Left lung (tissue), 10 donors: ENCODE data around the gene FMO3. TPM values are rescaled to one million over a fixed set of nuclear protein-coding genes. Genes with fewer than 3 reads are reported as not detected.
A peak's percentile ranks its signal among the peaks of the same experiment; 100 is the strongest.

ENCODE experiments used
- ATAC-seq: fragments of 200-7000 bp; cut with Tn5 transposase; one replicate; pipeline ENCODE4 v1.9.1; 2020; ENCODE audit warnings: moderate library complexity
- DNase-seq, 4 donors: peaks; one replicate each; pipeline ENCODE4 v3.0.0-alpha.2; 2013 to 2020
- H3K27ac ChIP-seq, 2 donors: fragments of 200-600 bp; sonication (generic) in 1 of 2; one replicate each; pipeline versions ENCODE4 v1.5.0 to v1.8.0; 2020 to 2021
- H3K27me3 ChIP-seq, 2 donors: fragments of 200-600 bp; sonication (generic) in 1 of 2; one replicate each; pipeline versions ENCODE4 v1.5.0 to v1.8.0; 2020 to 2021
- H3K36me3 ChIP-seq, 2 donors: fragments of 200-600 bp; sonication (generic) in 1 of 2; one replicate each; pipeline versions ENCODE4 v1.5.0 to v1.8.0; 2020 to 2021
- H3K4me1 ChIP-seq, 2 donors: fragments of 200-600 bp; one replicate each; pipeline ENCODE4 v1.8.0; 2021
- H3K4me3 ChIP-seq, 2 donors: fragments of 200-600 bp; sonication (generic) in 1 of 2; one replicate each; pipeline versions ENCODE4 v1.5.0 to v1.8.0; 2020 to 2021; ENCODE audit warnings: mild to moderate bottlenecking in 1 of 2
- H3K9me3 ChIP-seq, 2 donors: fragments of 200-600 bp; sonication (generic) in 1 of 2; one replicate each; pipeline versions ENCODE4 v1.5.0 to v1.8.0; 2020 to 2021
- CTCF ChIP-seq, 2 donors: fragments of 200-600 bp; sonication (generic) in 1 of 2; IDR thresholded peaks; one replicate each; pipeline versions ENCODE4 v1.5.0 to v1.8.0; 2021; ENCODE audit warnings: antibody characterized with exemption in 2 of 2
- intact Hi-C, 2 donors: fragments of 100-400 bp; cut with DNase I; formaldehyde crosslinking; loops; one replicate each; pipeline versions ENCODE4 v1.11.2 to v1.14.2; 2022
- polyA plus RNA-seq, 6 donors: library from polyadenylated mRNA; unstranded; fragments of 120-200 nt; gene quantifications; one replicate each; pipeline ENCODE4 v1.2.1, GENCODE V29; 2013; ENCODE audit not compliant: insufficient read length in 6 of 6
- total RNA-seq, 2 donors: library from RNA; stranded (reverse); fragmentation: NEBNext Ultra II Directional; extraction: Animal tissue kit (Norgen Biotek cat#: 25700); gene quantifications; one replicate each; pipeline ENCODE4 v1.2.1, GENCODE V29; 2021
- donor health status: DM: no; HTN: yes; CAD: no.
- donor health status: DM: no; HTN: no; CAD: no.

The FMO3 gene
- total and polyA plus RNA-seq, 8 donors, result 0.97 to 5.4 (median 1.7) TPM

DNA sequence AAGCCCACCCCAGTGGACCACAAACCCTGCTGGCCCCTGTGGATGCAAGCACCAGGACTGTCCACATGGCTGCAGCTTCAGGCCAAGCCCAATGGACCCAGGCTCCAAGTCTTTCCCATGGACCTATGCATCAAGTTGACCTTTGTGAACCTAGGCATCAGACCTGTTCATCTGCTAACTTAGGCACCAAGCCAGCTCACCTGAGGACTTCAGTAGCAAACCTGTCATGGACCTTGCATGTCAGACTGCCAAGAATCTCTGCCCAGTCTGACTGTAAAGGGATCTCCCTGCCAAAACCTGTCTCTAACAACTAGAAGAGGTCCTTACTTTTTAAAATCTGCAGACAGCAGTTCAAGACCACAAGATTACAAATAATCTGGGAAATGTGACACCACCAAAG is 37.8 kb downstream of the FMO3 start:
- Histone ChIP-seq H3K36me3 (no peaks in the 10 kb centered on the region), H3K4me1 (peaks cover 0 to 9% of the 10 kb centered on the region in 2 donors), H3K27ac (peak overlapping the region in 1 of 2 donors; percentile 54), H3K27me3 (no peaks in the 10 kb centered on the region), H3K4me3 (no peak overlapping the region), H3K9me3 (no peaks in the 10 kb centered on the region)
- intact Hi-C loops, result no loop called here
- no peak for DNase-seq
- no peak for TF ChIP-seq CTCF (IDR thresholded peaks at IDR 0.05)
- no peak for ATAC-seq

- Histone ChIP-seq H3K4me3 (no peak overlapping the region), H3K27me3 (no peaks in the 10 kb centered on the region), H3K9me3 (no peaks in the 10 kb centered on the region), H3K4me1 (no peaks in the 10 kb centered on the region), H3K36me3 (no peaks in the 10 kb centered on the region), H3K27ac (no peak overlapping the region)
- no peak for ATAC-seq
- no peak for DNase-seq
- no peak for TF ChIP-seq CTCF (IDR thresholded peaks at IDR 0.05)
- intact Hi-C loops, result no loop called here
Observed at GRCh38 chr1:171134204-171134923, 43.7 kb downstream of the FMO3 start.

DNA sequence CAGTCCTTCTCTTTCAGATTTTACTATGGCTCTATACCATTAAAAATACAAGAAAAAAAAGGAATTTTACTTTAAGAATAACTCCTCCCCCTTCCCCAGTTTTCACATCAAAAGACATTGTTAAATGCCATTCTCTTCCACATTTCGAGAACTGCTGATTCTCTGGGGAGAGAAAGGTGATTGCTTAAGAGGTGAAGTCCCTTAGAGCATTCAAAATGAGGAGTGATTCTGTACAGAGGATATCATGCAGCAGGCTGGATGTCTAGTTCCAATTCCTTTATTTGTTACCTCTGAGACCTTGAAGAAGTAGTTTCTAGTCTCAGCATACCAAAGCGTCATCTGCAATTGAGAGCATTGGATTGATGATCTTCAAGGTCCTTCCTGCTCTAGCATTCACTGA is 46.9 kb downstream of the FMO3 start:
- DNase-seq, result no peak
- no peak for ATAC-seq
- Histone ChIP-seq H3K9me3 (peaks cover 0 to 3% of the 10 kb centered on the region in 2 donors), H3K27me3 (no peaks in the 10 kb centered on the region), H3K36me3 (no peaks in the 10 kb centered on the region), H3K27ac (no peak overlapping the region), H3K4me3 (no peak overlapping the region), H3K4me1 (peaks cover 0 to 7% of the 10 kb centered on the region in 2 donors)
- intact Hi-C loops, result no loop called here
- TF ChIP-seq CTCF (IDR thresholded peaks at IDR 0.05), result no peak

DNA sequence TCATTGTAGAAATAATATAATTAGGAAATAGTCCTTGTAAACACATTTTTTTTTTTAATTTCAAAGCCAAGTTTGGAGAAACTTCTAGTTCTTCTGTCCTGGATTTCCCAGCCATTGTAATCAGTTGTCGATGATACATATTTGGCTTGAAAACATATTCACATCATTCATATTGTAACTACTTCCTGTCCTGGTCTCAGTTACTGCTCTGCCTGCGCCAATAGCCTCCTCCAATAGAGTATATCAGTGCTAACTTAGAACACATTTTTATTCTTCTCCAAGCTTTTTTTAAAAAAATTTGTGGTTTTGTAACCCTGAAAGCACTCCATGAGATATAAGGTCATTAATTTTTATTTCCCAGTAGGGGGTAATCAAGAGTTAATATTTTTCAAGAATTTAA is 48.3 kb downstream of the FMO3 start:
- peak in 2 of 4 donors; percentile 56 to 74 for DNase-seq

GRCh38 chr1:171139890-171140289 is 49.2 kb downstream of the FMO3 start:
- Histone ChIP-seq H3K36me3 (no peaks in the 10 kb centered on the region), H3K4me3 (no peak overlapping the region), H3K27me3 (no peaks in the 10 kb centered on the region), H3K9me3 (peaks cover 0 to 3% of the 10 kb centered on the region in 2 donors), H3K27ac (no peak overlapping the region), H3K4me1 (peaks cover 0 to 7% of the 10 kb centered on the region in 2 donors)
- ATAC-seq, result no peak
- intact Hi-C loops, result no loop called here
- TF ChIP-seq CTCF (IDR thresholded peaks at IDR 0.05), result no peak
- no peak for DNase-seq

More for the DNA sequence above, 48.3 kb downstream of the FMO3 start:
- peaks cover 0 to 3% of the 10 kb centered on the region in 2 donors for H3K9me3 ChIP-seq
- H3K27me3 ChIP-seq, result no peaks in the 10 kb centered on the region
- H3K4me1 ChIP-seq, result peaks cover 0 to 7% of the 10 kb centered on the region in 2 donors
- no peak overlapping the region for H3K4me3 ChIP-seq
- no peaks in the 10 kb centered on the region for H3K36me3 ChIP-seq
- no peak overlapping the region for H3K27ac ChIP-seq
- intact Hi-C loops, result no loop called here
- TF ChIP-seq CTCF (IDR thresholded peaks at IDR 0.05), result no peak
- no peak for ATAC-seq
